PC-9 (cell line): Measurements from ENCODE around the gene DEFB132.

Source experiments
- CTCF ChIP-seq: fragments of 200-600 bp; sonication (generic); conservative IDR thresholded peaks from 2 replicates; pipeline ENCODE4 v1.6.1; 2017; ENCODE audit warnings: mixed run types, antibody characterized with exemption, mild to moderate bottlenecking, moderate library complexity
- EZH2 ChIP-seq: fragments of 200-600 bp; sonication (generic); IDR thresholded peaks from 2 replicates; pipeline ENCODE4 v1.8.0; 2017; ENCODE audit warnings: antibody characterized with exemption, low read depth

GRCh38 chr20:278181-278580 is 20.7 kb downstream of the DEFB132 start:
- TF ChIP-seq CTCF (no peak), EZH2 (no peak)
